Muscle of leg (tissue), 11 donors: ENCODE data around the gene UGT2A1. TPM values are rescaled to one million over a fixed set of nuclear protein-coding genes. Genes with fewer than 3 reads are reported as not detected.

ENCODE experiments used
- DNase-seq: peaks from one replicate; pipeline ENCODE4 v3.0.0; 2013
- H3K27ac ChIP-seq: one replicate; pipeline ENCODE4 v1.5.1; 2013; ENCODE audit warnings: mild to moderate bottlenecking, low read length, control low read depth
- H3K27me3 ChIP-seq: one replicate; pipeline ENCODE4 v1.6.1; 2013; ENCODE audit warnings: low read length; ENCODE audit not compliant: control insufficient read depth, insufficient read depth
- H3K36me3 ChIP-seq: one replicate; pipeline ENCODE4 v1.6.1; 2013; ENCODE audit warnings: low read length; ENCODE audit not compliant: control insufficient read depth, insufficient read depth
- H3K4me1 ChIP-seq: one replicate; pipeline ENCODE4 v1.6.1; 2013; ENCODE audit warnings: low read length; ENCODE audit not compliant: control insufficient read depth, insufficient read depth
- H3K4me3 ChIP-seq: one replicate; pipeline ENCODE4 v1.5.1; 2013; ENCODE audit warnings: low read length, control low read depth
- H3K9me3 ChIP-seq: replicated peaks from 2 replicates; pipeline ENCODE4 v1.6.1; 2013; ENCODE audit warnings: low read depth, low read length; ENCODE audit not compliant: control insufficient read depth
- WGBS: methylation state at CpG from one replicate; pipeline ENCODE4 v1.1.5; 2013; ENCODE audit warnings: missing lambda C conversion rate; ENCODE audit not compliant: insufficient coverage; 5-methylcytosine and 5-hydroxymethylcytosine counted together
- polyA plus RNA-seq, 8 donors: library from polyadenylated mRNA; unstranded; fragments of 120-200 nt; gene quantifications; one replicate each; pipeline versions ENCODE4 v1.2.1 to v1.2.3, GENCODE V29; 2013; ENCODE audit warnings: inconsistent platforms in 1 of 8, low replicate concordance in 1 of 8; ENCODE audit not compliant: insufficient read length in 8 of 8, insufficient read depth in 1 of 8
- total RNA-seq: library from RNA; stranded (reverse); fragments of 120-200 nt; gene quantifications from one replicate; pipeline ENCODE4 v1.2.4, GENCODE V29; 2013

UGT2A1 gene
- total and polyA plus RNA-seq, 9 donors = 0.07 to 0.31 (median 0.12) TPM; not detected in 3

DNA sequence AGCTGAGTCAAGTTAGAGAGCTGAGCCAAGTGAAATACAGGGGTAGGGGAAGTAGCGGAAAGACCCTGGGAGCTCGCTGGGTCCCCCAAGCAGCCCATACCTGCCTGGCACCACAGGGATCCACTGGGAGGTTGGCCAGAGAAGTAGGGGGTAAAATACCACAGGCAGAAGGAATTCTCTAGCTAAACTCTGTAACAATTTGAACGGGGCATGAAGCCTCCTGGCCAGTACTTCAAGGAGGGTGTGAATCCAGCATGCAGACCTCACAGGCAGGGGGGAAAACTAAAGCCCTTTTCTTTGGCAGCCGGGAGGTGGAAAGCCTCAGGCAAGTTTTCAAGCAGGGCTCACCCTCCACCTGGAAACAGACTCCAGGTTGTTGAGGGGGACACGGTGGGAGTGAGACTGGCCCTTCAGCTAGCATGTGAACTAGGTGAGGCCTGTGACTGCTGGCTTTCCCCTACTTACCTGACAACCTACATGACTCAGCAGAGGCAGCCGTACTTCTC, 3.7 kb upstream of the UGT2A1 start:
- Histone ChIP-seq H3K9me3 (no peaks in the 10 kb centered on the region), H3K4me1 (no peaks in the 10 kb centered on the region), H3K4me3 (no peak overlapping the region), H3K27me3 (no peaks in the 10 kb centered on the region), H3K36me3 (no peaks in the 10 kb centered on the region), H3K27ac (no peak overlapping the region)
- DNase-seq = peak; percentile 29
- WGBS = 39% methylated on average over 3 of the region's 6 CpGs

DNA sequence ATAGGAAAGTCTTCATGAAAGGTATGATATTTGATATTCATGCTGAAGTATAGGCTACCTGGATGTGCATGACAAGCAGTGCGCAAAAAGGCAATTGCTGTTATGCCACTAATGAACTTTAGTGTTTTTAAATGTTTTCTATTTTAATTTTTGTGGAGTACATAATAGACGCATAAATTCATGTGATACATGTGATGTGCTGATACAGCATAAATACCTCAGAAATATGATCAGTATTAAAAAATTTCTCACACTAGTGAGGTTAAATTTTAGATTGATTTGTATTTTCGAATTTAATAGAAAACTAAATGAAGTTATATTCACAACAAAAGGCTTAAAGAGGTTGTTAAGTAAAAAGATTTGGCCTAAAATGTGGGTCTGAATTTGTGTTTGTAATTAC, 2.2 kb downstream of the UGT2A1 start:
- H3K27me3 ChIP-seq = no peaks in the 10 kb centered on the region
- H3K27ac ChIP-seq = no peak overlapping the region
- 57% methylated on average over 1 of the region's 3 CpGs for WGBS
- no peaks in the 10 kb centered on the region for H3K36me3 ChIP-seq
- DNase-seq = no peak
- no peak overlapping the region for H3K4me3 ChIP-seq
- no peaks in the 10 kb centered on the region for H3K4me1 ChIP-seq
- H3K9me3 ChIP-seq = no peaks in the 10 kb centered on the region

DNA sequence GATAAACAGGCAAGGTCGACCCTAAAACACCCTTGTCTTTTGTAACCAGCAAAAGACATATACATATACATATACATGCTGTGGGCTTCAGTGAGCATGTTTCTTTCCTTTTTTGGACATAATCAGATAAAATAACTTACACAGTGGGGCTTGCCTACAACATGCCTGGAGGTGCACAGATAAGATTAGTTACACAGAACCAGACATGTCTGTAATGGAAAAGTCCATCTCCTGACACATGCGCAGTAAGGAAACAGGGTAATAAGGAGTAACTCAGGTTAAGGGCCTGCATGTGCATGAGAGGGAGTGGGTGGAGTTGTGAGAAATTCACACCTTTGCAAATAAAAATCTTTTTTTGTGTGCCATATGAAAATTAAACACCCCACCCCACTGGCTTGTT, 3.4 kb downstream of the UGT2A1 start:
- no peaks in the 10 kb centered on the region for H3K36me3 ChIP-seq
- WGBS = 100% methylated on average over 1 of the region's 2 CpGs
- no peaks in the 10 kb centered on the region for H3K4me1 ChIP-seq
- no peak overlapping the region for H3K4me3 ChIP-seq
- H3K27ac ChIP-seq = no peak overlapping the region
- no peaks in the 10 kb centered on the region for H3K9me3 ChIP-seq
- no peaks in the 10 kb centered on the region for H3K27me3 ChIP-seq
- DNase-seq = no peak

DNA sequence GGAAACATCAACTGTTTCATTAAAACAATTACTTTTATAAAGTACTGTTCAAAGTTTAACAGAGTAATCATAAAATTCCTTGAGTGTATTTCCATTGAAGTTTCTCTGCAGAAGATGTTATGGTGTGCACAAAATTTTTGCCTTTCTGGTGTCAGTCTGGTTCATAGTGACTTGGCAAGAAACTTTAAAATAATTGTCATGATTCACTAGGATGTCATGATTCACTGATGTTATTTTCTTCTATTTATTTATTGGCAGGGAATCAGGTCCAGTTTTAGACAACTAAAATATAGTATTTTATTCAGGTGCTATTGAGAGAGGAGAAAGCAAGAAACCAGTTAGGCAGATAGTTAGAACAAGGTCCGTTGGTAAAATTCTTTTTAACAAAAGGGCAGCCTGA, 3.8 kb downstream of the UGT2A1 start:
- no peaks in the 10 kb centered on the region for H3K36me3 ChIP-seq
- H3K4me3 ChIP-seq = no peak overlapping the region
- no peaks in the 10 kb centered on the region for H3K9me3 ChIP-seq
- WGBS = 33% methylated on average over 1 of the region's 1 CpG
- no peaks in the 10 kb centered on the region for H3K27me3 ChIP-seq
- DNase-seq = no peak
- H3K27ac ChIP-seq = no peak overlapping the region
- H3K4me1 ChIP-seq = no peaks in the 10 kb centered on the region

DNA sequence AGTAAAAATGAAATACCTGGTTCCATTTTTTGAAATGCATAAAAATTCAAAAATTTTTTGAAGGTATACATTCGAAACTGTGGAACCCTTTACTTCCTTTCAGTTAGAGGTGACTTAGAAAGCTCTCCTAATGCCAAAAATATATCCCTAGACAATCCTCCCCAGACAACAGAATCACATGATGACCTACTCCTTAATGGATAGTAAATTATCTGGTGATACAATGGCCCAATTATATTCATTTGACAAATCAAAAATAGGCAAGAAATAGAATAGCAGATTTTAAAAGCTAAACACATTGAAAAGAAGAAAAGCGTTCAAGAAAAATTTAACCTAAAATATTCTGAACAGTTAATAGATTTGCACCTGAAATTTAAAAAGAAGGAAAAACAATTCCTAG, 10.1 kb downstream of the UGT2A1 start:
- no peak overlapping the region for H3K4me3 ChIP-seq

DNA sequence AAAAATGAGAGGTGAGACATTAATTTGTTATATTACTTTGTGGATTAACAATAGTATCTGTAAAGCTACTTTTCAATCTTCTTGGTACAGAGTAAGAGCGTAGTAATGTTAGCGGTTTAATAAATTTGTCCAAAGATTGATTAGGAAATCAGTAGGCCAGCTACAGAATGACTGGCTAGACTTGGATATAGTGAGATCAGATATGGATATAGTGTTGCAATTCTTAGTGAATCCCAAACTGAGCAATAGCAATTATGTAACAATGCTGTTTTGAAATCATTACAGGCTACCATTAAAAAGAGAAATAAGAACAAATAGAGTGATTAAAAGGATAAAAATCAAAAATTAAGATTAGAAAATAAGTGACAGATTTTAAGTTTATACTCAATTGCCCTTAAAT, 12.8 kb downstream of the UGT2A1 start:
- no peak for DNase-seq
- Histone ChIP-seq H3K9me3 (no peaks in the 10 kb centered on the region), H3K36me3 (no peaks in the 10 kb centered on the region), H3K4me1 (no peaks in the 10 kb centered on the region), H3K27ac (no peak overlapping the region), H3K4me3 (no peak overlapping the region), H3K27me3 (no peaks in the 10 kb centered on the region)
- WGBS = no CpG with 5 or more reads among the region's 2 CpGs

More for the DNA sequence above, 10.1 kb downstream of the UGT2A1 start:
- no peak overlapping the region for H3K27ac ChIP-seq
- H3K9me3 ChIP-seq = no peaks in the 10 kb centered on the region
- no CpG with 5 or more reads among the region's 2 CpGs for WGBS
- no peaks in the 10 kb centered on the region for H3K36me3 ChIP-seq
- DNase-seq = no peak
- H3K27me3 ChIP-seq = no peaks in the 10 kb centered on the region
- H3K4me1 ChIP-seq = no peaks in the 10 kb centered on the region

DNA sequence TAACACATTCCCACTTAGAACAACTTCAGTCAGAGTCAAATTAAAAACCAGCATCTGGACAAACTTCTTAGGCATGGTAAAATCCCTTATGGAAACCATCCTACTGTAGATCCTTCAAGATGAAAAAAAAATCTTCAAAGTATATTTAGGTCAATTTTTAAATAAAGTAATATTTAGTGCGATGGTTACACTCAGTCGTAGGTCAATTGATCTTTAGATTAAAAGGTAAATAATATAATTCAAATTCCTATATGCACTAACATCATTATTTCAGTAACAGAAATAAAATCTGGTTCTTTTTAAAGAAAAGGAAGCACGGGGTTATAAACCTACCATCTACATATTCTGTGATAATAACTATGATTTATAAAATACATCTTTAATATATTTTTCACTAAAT, 13.5 kb downstream of the UGT2A1 start, which contains the start of gene UGT2A2:
Gene UGT2A2, minus strand, starts transcription at position 101 of the 400 bp plus-strand sequence. Its CDS starts 2 bp downstream, at position 99.
- DNase-seq = no peak
- H3K4me3 ChIP-seq = no peak within 1 kb of the TSS
- no peaks in the 10 kb centered on the region for H3K4me1 ChIP-seq
- H3K9me3 ChIP-seq = no peaks in the 10 kb centered on the region
- no peaks in the 10 kb centered on the region for H3K27me3 ChIP-seq
- WGBS = no CpG with 5 or more reads among the region's 3 CpGs
- H3K36me3 ChIP-seq = no peaks in the 10 kb centered on the region
- no peak within 1 kb of the TSS for H3K27ac ChIP-seq

DNA sequence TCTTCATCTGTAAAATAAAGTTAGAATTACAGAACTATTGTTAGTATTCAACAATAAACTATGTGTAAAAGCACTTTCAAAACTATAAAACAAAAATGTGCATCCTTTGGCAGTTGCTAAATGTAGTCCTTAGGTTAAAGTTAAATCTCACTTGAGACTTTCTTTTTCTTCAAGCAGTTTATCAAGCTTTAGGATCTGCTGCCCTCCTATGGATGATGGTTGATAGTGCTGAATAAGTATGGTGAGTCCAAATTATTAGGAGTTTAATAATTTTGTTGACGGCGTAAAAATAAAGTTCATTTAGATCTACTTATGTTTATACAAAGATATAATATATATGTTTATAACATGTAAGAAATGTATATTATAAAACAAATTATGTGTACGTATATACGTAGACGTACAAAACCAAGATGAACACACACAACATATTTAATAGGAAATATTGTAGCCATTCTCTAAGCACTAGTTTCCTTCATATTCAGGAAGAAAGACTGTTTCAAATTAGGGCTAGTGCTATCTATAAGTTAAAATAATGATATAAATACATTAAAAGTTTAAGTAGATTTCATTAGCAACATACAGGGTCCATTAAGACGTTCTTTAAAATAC, 35.9 kb downstream of the UGT2A1 start:
- Histone ChIP-seq H3K4me1 (no peaks in the 10 kb centered on the region), H3K27me3 (no peaks in the 10 kb centered on the region), H3K27ac (no peak overlapping the region), H3K36me3 (no peaks in the 10 kb centered on the region), H3K4me3 (no peak overlapping the region), H3K9me3 (no peaks in the 10 kb centered on the region)
- DNase-seq = peak; percentile 59
- no CpG with 5 or more reads among the region's 6 CpGs for WGBS

DNA sequence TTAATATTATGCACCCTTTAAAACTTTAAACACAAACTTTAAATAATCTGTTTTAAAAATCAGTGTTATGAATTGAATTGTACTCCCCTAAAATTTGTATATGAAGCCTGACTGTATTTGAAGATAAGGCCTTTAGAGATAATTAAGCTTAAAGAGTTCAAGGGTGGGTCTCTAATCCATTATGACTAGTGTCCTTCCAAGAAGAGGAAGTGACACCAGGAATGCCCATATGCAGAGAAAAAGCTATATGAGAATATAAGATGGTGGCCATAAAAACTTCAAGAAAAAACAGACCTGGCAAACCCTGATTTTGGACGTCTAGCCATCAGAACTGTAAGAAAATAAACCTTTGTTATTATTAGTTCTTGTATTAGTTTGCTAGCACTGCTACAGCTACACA, 42.6 kb downstream of the UGT2A1 start:
- Histone ChIP-seq H3K36me3 (no peaks in the 10 kb centered on the region), H3K27me3 (no peaks in the 10 kb centered on the region), H3K4me1 (no peaks in the 10 kb centered on the region), H3K9me3 (no peaks in the 10 kb centered on the region), H3K27ac (no peak overlapping the region), H3K4me3 (no peak overlapping the region)
- no peak for DNase-seq
- no CpG with 5 or more reads among the region's 1 CpG for WGBS

DNA sequence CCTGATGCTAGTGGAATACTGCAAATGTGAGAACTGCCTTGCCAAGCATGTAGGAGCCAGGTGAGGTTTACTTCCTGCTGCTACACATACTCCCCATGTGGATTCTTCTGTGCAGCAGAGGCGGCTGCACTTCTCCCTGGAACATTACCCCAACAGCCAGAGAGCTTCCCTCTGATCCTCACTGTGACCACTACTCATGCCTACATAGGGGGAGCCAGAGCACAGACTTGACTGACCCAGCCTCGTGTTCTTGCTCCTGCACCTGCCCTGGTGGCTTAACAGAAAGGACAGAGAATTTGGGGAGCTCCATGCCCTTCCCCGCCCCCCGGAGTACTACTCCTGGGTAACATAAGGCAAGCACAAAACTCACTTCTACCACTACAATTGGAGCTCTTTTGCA, 52.0 kb downstream of the UGT2A1 start:
- Histone ChIP-seq H3K27me3 (no peaks in the 10 kb centered on the region), H3K36me3 (no peaks in the 10 kb centered on the region), H3K4me1 (no peaks in the 10 kb centered on the region), H3K4me3 (no peak overlapping the region), H3K27ac (no peak overlapping the region), H3K9me3 (no peaks in the 10 kb centered on the region)
- WGBS = 62% methylated on average over 4 of the region's 4 CpGs
- DNase-seq = no peak

DNA sequence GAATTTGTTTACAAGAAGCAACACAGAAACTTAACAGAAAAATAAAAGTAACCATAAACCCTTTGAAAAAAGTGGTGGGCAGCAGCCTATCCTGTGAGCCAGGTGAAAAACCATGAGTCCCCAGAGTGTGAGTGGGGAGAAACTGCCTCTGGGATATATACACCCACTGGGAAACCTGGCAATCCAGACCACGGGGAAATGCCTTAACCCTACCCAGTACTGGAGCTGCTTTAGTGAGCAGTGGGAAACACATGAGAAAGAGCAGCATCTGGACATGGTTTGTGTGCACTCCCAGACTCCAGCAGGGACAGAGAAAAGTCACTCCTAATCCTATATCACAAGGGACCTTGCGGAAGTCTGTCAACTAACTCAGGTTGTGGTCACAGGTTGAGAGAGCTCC, 53.0 kb downstream of the UGT2A1 start:
- WGBS = no CpG with 5 or more reads among the region's 2 CpGs
- H3K4me3 ChIP-seq = no peak overlapping the region
- no peaks in the 10 kb centered on the region for H3K36me3 ChIP-seq
- DNase-seq = no peak
- H3K4me1 ChIP-seq = no peaks in the 10 kb centered on the region
- no peak overlapping the region for H3K27ac ChIP-seq
- H3K9me3 ChIP-seq = no peaks in the 10 kb centered on the region
- H3K27me3 ChIP-seq = no peaks in the 10 kb centered on the region
